Activated naive CD8-positive, alpha-beta T cell treated with anti-CD3 and anti-CD28 coated beads, Interleukin-2, amount 50 U/mL, for 16 hours (primary cell): Measurements from ENCODE around the gene SURF1.
A peak's percentile ranks its signal among the peaks of the same experiment; 100 is the strongest.
"Not testable (repeated sequence)": the region's sequence is repeated elsewhere in the genome, so short reads cannot be mapped to it uniquely, and the experiment has no call there.

Experiments
- DNase-seq: peaks from one replicate; pipeline ENCODE4 v3.0.0-alpha.2; 2020; ENCODE audit warnings: low read depth, low spot score

The SURF1 gene

DNA sequence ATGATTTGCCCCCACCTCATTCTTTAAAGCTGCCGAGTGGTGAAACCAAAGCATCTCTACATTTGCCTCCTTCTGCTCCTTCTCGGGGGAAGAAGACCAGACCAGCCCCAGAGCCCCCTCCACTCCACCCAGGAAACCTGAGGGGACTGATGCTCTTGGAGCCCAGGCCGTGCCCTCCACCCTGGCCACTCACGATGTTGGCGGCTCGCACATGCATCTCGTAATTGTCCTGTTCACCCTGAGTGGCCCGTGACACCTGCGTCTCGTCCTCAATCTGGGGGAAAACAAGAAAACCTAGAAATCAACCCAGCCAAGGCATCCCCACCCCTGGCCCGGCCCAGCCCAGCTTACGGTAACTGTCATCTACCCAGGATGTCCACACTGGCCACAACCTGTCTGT lies 11.3 kb downstream of the SURF1 start:
- DNase-seq: no peak

DNA sequence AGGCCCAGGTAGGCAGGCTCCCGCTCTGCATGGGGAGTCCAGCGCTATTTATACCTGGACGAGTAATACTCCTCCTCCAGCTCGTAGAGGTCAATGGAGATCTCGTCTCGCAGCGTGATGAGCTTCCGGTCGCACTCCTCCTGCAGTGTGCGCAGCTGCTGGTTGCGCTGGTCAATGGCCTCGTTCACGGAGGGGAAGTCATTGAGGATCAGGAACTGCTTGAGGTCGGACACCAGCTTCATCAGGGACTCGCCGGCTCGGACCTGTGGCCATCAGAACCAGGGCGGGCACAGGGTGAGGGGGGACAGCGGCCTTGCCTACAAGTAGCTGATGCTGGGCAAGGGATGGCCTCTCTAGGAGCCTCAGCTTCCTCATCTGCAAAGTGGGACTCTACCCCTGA lies 12.2 kb downstream of the SURF1 start:
- no peak for DNase-seq

DNA sequence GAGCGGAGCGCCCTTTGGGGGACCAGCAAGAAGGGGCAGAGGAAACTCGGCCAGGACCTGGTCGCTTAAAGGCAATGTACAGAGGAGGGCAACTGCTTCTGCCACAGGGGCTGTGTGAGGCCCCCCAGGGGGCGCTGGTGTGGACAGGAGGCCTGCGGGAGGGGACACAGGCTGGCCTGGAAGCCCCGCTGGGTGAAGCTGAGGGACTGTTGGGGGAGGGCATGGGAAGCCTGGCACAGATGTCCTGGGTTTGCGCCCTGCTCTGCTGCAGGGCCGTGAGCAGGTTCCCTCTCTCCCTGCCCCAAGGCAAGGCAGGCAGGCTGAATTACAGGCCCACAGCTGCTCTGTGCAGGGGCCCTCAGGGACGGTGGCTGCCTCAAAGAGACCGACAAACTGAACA lies 13.7 kb downstream of the SURF1 start:
- no peak for DNase-seq

DNA sequence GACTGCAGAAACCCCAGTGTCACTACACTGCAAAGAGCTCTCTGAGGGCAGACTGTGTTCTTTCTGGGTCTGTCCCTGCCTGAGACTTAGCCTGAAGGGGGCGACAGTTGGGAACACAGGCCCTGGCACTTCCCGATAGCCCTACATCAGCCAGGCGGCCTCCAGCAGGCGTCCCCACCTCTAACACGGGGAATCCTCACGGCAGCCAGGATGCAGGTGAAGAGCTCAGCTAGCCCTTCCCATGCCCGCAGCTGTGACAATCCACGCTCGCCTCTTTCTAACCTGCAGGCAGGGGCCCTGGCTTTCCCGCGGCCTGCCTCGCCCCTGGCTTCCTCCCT lies 14.2 kb downstream of the SURF1 start:
- no peak for DNase-seq

DNA sequence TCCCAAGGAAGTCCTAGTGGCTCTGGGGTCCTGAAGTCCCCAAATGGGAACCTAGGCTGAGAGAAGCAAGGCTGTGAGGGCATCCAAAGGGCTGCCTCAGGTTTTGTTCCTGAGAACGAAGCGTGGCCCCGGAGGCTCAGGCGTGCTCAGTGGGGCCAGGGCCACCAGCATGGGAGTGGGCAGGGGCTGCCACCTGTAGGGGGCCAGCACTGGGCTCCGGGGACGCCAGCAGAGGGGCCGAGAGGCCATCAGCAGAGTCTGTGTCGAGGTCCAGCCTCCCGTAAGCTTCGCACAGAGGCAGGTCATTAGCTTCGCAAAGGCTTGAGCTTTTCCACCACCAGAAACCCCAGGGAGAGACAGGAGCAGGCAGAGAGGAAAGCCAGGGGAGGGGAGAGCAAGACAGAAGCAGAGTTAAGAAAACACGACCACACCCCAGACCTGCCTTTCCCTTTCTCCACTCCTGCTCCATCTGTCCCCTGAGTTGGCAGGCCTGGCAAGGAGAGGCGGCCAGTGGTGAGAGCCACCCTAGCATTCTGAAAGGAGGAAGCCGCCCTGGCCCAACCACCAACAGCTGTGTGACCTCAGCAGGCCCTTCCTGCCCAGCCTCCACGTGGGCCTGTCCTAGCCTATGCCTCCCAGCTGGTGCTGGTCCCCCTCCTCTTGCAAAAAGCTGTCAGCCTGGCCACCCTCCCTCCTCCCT lies 14.8 kb downstream of the SURF1 start:
- DNase-seq: no peak

DNA sequence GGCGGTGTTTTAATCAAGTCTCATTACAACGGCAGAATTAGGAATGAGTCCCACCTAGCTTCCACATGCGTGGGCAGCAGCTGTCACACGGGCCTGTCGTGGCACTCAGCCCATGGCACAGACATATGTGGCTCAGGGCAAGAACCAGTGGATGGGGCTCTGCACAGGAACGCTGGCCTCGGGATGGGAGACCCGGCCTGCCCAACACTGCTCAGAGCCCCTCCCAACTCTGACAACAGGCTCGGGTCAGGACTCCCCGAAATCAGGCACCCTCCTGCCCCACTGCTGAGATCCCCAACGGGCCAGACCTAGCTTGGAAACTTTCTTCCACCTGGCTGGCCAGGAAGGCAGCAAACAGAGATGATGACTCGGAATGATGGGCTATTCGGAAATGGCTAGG lies 15.4 kb downstream of the SURF1 start:
- no peak for DNase-seq

DNA sequence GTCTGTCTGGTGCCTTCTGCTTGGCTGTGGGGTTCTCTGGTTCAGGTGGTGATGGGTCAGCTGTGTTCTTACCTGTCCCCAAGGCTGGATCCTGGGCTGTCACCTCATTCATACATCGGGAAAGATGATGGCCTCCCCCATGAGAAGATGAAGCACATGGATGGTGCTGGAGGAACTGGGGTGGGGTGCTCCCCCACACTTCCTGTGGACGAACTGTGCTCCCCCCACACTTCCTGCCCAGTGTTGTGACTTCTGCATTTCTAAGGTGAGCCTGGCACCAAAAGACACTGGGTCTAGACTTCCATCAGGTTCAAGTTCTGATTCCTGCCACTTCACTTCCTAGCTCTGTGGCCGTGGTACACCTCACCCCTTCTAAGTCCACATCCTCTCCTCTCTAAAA lies 16.0 kb downstream of the SURF1 start:
- no peak for DNase-seq

DNA sequence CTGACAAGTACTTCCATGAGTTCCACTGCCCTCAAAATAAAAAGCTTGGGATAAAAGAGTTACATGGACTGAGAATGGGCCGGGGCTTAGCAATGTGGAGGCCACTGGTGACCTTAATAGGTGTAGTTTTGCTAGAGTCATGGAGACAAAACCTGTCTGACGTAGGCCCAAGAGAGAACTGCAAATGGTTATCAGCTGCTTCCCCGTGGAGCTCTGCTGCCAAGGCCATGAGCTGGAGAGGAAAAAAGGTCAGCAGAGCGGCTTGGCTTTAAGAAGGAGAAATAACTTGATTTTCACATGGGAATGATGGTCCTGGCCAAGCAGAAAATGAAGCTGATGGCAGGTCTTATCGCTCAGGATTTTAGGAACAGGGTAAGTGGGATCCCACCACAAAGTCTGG lies 16.6 kb downstream of the SURF1 start:
- no peak for DNase-seq

DNA sequence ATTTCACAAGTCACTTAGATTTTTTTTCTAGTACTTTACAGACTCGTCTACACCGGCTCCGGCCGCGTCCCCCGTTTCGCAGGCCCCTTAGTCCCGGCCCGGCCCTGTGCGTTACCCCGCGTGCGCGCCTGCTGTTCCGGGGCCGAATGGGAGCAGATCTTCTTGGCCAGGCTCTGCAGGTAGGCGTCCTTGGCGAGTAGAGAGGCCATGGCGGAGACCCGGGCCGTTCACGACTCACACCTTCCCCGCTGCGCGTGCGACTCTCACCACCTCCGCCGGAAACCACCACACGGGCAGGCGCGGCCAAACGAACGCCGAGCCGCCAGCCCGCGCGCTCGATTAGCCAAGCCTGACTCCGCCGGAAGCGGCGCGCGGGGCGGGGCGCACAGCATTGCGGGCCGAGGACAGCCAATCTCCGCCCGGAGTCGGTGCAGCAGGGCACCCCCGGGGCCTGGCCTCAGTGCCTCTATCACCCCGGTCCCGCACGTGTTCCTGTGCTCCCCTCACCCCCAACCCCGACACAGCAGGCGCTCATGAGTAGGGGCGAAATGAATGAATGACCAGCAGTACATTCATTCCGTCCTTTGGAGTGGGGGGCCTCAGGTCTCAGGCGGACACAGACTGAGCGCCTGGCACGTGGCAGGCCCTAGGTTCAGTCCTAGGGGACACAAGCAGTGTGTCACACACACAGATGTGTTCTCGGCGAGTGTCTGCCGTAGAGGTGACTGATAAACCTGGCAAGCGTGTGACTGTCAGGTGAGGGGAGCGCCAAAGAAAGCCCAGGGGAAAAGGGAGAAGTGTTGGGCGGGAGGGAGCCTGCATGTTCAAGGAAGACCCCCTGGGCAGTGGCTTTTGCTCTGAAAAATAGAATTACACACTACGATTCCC lies 20.1 kb downstream of the SURF1 start, which contains the start of gene SURF6:
Gene SURF6 (minus strand): TSS at position 265 of the 888 bp plus-strand sequence. CDS start 56 bp downstream, at position 209.
- DNase-seq: peak; percentile 87

DNA sequence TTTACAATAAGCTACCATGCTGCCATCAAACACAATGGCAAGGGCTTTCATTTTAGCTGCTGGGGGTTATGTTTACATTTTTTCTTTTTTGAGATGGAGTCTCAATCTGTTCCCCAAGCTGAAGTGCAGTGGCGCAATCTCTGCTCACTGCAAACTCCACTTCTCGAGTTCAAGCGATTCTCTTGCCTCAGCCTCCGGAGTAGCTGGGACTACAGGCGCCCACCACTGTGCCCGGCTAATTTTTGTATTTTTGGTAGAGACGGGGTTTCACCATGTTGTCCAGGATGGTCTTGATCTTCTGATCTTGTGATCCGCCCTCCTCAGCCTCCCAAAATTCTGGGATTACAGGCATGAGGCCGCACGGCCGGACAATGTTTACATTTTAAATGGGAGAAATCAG lies 21.4 kb downstream of the SURF1 start:
- DNase-seq: not testable (repeated sequence)

DNA sequence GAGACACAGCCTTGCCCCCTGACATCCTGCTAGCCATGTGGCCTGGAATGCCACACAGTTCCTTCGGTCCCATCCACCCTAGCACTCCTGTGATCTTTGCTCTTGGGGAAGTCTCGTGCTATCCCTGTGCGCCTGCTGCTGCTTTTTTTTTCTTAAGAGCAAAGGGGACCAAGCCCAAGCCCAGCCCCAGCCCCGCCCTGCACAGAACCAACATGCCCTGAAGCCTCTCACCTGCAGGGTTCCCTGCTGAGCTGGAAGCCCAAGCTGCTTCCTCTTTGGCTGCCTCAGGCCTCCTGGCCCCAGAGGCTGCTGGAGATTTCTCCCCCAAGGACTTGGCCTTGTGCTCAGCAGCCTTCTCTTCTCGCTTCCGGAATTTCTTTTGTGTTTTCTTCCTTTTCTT lies 22.1 kb downstream of the SURF1 start:
- no peak for DNase-seq

DNA sequence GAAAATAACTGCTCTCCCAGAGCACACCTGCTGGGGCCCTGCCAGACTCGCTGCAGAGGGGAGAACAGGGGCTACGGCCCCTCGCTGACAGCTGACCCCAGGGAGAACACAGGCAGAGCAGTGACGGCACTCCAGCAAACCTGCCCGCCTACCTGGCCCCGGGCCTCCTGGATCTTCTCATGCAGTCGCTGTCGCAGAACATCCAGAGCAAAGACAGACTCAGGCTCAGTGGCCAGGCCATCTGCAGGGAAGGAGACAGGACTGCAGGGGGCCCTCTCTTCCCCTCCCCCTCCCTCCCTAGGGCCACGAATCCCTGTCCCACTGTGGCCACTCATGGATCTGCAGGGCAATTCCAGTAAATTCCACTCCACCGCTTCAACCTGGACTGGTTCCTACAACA lies 22.7 kb downstream of the SURF1 start:
- DNase-seq: no peak

DNA sequence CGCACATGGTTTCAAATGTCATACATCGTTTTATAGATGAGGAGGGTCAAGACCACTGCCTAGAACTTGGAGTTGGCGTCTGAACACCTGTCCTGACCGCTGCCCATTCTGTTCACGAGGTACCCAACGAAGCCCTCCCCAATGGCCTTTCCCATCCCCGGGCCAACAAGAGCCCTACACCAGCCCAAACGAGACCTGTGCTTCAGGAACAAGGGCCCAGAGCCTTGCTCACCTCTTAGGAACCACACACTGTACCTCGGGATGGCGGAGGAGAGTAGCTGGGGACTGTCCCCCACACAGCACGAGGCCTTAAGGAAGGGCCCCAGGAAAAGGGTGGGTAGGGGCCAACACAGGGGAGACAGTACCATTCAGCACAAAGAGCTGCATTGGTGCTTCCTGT lies 23.3 kb downstream of the SURF1 start:
- DNase-seq: no peak

DNA sequence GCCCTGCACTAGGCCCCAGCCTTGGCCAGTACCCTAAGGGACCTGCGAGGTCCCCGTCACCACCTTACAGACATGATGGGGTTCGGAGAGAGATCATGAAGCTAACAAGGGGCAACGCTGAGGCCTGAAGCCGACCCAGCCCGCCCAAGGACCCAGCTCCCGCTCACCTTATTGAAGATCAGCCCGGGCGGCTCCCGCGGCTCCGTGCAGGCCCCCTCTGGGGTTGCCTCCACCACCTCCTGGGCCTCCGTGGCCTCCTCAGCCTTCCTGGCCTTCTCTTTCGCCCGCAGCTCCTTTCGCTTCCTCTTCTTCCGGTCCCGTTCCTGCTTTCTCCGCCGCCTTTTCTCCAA lies 23.9 kb downstream of the SURF1 start:
- no peak for DNase-seq

DNA sequence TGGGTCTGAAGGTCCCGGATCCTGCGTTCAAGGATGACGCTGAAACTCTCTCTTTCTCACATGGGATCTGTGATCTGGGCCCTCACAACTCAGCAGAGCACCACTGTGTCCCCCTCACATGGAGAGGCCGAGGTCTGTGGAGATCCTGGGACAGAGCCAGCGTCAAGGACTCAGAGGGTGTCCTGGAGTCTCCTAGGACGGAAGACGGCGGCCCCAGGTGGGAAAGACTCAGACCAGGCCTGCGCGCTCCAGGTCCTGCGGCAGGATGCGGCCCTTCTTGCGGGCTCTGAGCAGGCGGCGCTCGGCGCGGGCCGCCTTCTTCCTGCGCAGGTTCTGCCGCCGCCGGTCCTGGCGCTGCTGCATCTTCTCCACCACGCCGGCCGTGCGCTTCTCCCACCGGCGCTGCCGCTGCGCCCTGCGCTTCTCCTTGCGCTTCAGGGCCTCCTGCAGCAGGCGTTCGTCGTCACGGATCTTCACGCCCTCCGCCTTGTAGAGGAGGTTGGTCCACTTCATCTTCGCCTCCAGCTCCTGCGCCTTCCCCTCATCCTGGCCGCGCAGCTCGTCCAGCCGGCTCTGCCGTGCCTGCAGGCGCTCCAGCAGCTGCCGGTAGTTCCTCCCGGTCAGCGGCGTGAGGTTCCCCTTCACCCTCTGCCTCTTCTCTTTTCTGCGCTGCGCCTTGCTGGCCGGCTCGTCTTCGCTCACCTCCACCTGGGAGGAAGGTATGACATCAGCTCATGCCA lies 24.5 kb downstream of the SURF1 start:
- DNase-seq: no peak

DNA sequence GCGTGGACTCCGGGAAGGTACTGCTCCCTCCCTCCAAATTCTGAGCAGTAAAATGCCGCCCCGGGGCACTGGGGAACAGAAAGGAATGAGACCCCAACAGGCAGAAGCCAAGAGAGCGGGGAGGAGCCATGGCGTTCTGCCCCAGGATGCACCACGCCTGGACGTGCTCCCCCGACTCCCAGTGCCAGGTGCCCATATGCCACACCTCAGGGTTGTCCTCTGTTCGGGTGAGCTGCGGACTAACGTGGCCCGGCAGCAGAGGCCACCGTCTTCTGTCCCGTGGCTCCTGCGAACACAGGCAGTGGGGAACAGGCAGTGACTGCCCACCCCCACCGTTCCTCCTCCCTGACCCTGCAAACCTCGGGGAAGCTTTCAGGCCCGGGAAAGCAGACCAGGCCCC lies 25.1 kb downstream of the SURF1 start:
- DNase-seq: no peak

DNA sequence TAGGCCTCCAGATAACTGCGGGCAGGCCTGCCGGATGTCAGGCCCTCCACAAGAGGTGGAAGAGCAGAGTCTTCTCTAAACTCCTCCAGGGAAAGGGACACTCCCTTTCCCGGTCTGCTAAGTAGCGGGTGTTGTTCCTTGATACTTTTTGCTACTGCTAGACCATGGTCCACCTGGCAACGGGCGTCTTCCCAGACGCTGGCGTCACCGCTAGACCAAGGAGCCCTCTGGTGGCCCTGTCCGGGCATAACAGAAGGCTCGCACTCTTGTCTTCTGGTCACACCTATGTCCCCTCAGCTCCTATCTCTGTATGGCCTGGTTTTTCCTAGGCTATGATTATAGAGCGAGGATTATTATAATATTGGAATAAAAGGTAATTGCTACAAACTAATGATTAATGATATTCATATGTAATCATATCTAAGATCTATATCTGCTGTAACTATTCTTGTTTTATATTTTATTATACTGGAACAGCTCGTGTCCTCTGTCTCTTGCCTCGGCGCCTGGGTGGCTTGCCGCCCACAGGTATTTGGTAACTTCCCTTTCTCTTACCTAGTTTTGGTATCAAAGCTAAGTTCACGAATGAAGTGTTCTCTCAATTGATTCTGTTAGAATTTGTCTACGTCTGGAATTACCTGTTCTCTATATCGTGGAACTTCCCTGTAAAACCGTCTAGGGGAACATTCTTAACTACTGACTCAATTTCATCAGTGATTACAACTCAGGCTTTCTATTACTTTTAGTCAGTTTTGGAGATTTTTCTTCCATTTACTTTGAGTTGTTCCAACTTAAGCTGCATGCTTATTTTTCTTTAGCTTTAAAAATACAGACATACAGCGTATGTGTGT lies 26.8 kb downstream of the SURF1 start:
- DNase-seq: not testable (repeated sequence)

DNA sequence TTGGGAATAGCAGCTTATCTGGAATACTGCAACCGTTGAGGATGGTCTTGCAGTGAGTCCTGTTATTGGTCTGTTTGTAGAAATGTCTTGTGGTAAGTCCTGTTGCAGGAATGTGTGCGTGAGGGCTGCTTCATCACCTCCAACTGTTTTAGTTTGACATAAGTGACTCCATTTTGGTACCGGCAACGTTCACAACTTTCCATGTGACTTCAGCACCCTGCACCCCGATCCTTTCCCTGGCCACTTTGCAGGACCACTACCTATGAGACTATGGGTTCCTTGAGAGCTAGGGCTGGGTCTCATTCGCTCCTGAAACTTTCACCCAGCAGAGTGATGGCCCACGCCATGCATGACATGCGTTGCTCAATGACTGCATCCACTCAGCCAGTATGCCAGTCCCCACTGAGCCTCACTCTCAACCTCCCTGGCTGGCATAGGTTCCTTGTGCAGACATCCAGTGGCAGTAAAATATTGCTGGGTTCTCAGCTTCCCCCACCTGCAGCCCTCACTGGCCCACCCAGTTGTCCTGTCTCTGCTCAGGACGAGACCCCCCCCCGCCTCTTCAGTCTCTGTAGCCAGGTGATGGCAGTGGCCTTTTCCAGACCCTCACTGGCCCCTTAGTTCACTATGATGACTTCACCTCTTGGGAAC lies 28.3 kb downstream of the SURF1 start:
- DNase-seq: no peak

DNA sequence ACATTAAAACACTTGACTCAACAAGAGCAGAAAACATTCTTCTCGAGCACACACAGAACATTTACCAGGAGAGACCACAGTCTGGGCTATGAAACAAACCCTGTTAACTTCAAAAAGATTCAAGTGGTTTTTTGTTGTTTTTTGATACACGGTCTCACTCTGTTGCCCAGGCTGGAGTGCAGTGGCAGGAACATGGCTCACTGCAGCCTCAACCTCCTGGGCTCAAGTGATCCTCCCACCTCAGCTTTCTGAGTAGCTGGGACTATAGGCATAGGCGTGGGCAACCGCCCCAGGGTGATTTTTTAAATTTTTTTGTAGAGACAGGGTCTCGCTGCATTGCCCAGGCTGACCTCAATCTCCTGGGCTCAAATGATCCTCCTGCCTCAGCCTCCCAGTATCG lies 29.3 kb downstream of the SURF1 start:
- DNase-seq: not testable (repeated sequence)

DNA sequence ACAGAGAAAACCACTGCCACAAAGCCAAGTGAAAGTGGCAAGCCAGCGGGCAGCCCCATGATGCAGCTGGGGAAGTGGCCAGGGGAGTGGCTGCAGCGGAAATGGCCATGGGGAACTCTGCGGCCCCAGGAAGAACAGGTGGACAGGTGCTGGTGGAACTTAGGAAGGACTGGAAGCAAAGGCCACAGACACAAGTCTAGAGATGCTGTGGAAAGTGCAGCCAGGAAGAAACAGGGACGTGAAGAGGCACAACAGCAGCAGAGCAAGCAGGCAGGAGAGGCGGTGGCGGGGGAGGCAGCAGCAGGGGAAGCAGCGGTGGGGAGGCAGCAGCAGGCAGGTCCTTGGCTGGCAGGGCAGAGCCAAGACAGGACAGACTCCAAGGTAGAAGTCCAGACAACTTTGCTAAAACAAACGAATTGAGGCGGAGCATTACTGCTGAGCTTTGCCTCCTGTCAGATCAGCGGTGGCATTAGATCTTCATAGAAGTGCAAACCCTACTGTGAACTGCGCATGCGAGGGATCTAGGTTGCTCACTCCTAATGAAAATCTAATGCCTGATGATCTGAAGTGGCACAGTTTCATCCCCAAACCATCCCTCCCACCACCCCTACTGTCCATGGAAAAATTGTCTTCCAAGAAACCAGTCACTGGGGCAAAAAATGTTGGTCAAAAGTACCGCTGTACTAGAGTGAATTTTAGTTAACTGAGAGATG lies 32.1 kb downstream of the SURF1 start:
- DNase-seq: no peak
